GM18858 (cell line): ENCODE results near the gene GRM8.

Source experiments
- ATAC-seq: cut with Tn5 transposase; IDR thresholded peaks from one replicate; pipeline ENCODE4 v1.9.1; 2021; ENCODE audit not compliant: unreplicated experiment

GRM8 gene

GRCh38 chr7:127151379-127151778 is 101.4 kb downstream of the GRM8 start:
- ATAC-seq = no peak

- no peak for ATAC-seq
Observed at GRCh38 chr7:127150543-127150942, 102.2 kb downstream of the GRM8 start.

GRCh38 chr7:127146746-127147536 is 105.8 kb downstream of the GRM8 start:
- ATAC-seq = no peak

- no peak for ATAC-seq
Observed at GRCh38 chr7:127137146-127137545, 115.6 kb downstream of the GRM8 start.

- ATAC-seq = no peak
Observed at GRCh38 chr7:127135871-127136485, 116.8 kb downstream of the GRM8 start.

GRCh38 chr7:127123220-127123619 is 129.5 kb downstream of the GRM8 start:
- ATAC-seq = no peak

- no peak for ATAC-seq
Observed at GRCh38 chr7:127119517-127119916, 133.2 kb downstream of the GRM8 start.

GRCh38 chr7:127114742-127115265 is 137.9 kb downstream of the GRM8 start:
- ATAC-seq = peak; percentile 42

GRCh38 chr7:127107601-127108007 is 145.1 kb downstream of the GRM8 start:
- peak; percentile 85 for ATAC-seq

GRCh38 chr7:127093340-127093739 is 159.4 kb downstream of the GRM8 start:
- ATAC-seq = no peak

- ATAC-seq = no peak
Observed at GRCh38 chr7:127091620-127092019, 161.1 kb downstream of the GRM8 start.

GRCh38 chr7:127089146-127089545 is 163.6 kb downstream of the GRM8 start:
- no peak for ATAC-seq

GRCh38 chr7:127081539-127081938 is 171.2 kb downstream of the GRM8 start:
- no peak for ATAC-seq

- no peak for ATAC-seq
Observed at GRCh38 chr7:127080576-127080975, 172.2 kb downstream of the GRM8 start.

GRCh38 chr7:127066974-127067373 is 185.8 kb downstream of the GRM8 start:
- ATAC-seq = no peak

GRCh38 chr7:127059475-127059874 is 193.3 kb downstream of the GRM8 start:
- ATAC-seq = no peak

GRCh38 chr7:127057918-127058317 is 194.8 kb downstream of the GRM8 start:
- no peak for ATAC-seq

- ATAC-seq = no peak
Observed at GRCh38 chr7:127056202-127056601, 196.5 kb downstream of the GRM8 start.

GRCh38 chr7:127047521-127047920 is 205.2 kb downstream of the GRM8 start:
- peak; percentile 33 for ATAC-seq

- no peak for ATAC-seq
Observed at GRCh38 chr7:127041689-127042452, 210.9 kb downstream of the GRM8 start.

GRCh38 chr7:127040042-127040441 is 212.7 kb downstream of the GRM8 start:
- no peak for ATAC-seq

GRCh38 chr7:127039541-127039940 is 213.2 kb downstream of the GRM8 start:
- no peak for ATAC-seq
